PC-3 (cell line): ENCODE measurements around the gene STUB1. TPM values are rescaled to one million over a fixed set of nuclear protein-coding genes. Genes with fewer than 3 reads are reported as not detected.

Source experiments
- ATAC-seq: fragments of 200-7000 bp; cut with Tn5 transposase; 2 replicates; pipeline ENCODE4 v1.9.1; 2020; ENCODE audit warnings: mild to moderate bottlenecking, moderate library complexity
- BruUV-seq: library from RNA; stranded (reverse); fragments of 400-500 nt; replicated peaks from 2 replicates; lab custom pipeline; 2021; lab: Mats Ljungman, UMichigan
- CTCF ChIA-PET: fragments of 300-600 bp; sonication (Branson Sonifier 250); formaldehyde crosslinking; loops from one replicate; lab custom pipeline; 2022; ENCODE audit warnings: antibody characterized with exemption; lab: Charles Lee
- POLR2A ChIA-PET: fragments of 300-600 bp; sonication (Branson Sonifier 250); formaldehyde crosslinking; loops from one replicate; lab custom pipeline; 2022; ENCODE audit warnings: antibody characterized with exemption; ENCODE audit not compliant: unreplicated experiment; lab: Charles Lee
- DNase-seq: peaks from one replicate; pipeline ENCODE4 v3.0.0-alpha.2; 2015
- H2AFZ ChIP-seq: fragments of 300-600 bp; sonication (generic); 2 replicates; pipeline ENCODE4 v1.6.0; 2016; ENCODE audit warnings: antibody characterized with exemption, low read length
- H3F3A ChIP-seq: fragments of 300-600 bp; sonication (generic); one replicate; pipeline ENCODE4 v1.6.0; 2017; ENCODE audit warnings: antibody characterized with exemption, low read length, control low read depth, mild to moderate bottlenecking; ENCODE audit not compliant: unreplicated experiment
- H3K27ac ChIP-seq: fragments of 300-600 bp; sonication (generic); 2 replicates; pipeline ENCODE4 v1.5.1; 2016; ENCODE audit warnings: mild to moderate bottlenecking, low read length
- H3K27me3 ChIP-seq: fragments of 300-600 bp; sonication (generic); 2 replicates; pipeline ENCODE4 v1.6.1; 2016; ENCODE audit warnings: low read length, mixed read lengths
- H3K36me3 ChIP-seq: fragments of 300-600 bp; sonication (generic); 2 replicates; pipeline ENCODE4 v1.6.1; 2016; ENCODE audit warnings: low read depth, mixed run types, low read length, mixed read lengths
- H3K4me1 ChIP-seq: fragments of 300-600 bp; sonication (generic); 2 replicates; pipeline ENCODE4 v1.5.1; 2016; ENCODE audit warnings: low read length; ENCODE audit not compliant: insufficient read depth
- H3K4me2 ChIP-seq: fragments of 300-600 bp; sonication (generic); 2 replicates; pipeline ENCODE4 v1.6.0; 2016; ENCODE audit warnings: low read length
- H3K4me3 ChIP-seq: fragments of 300-600 bp; sonication (generic); 2 replicates; pipeline ENCODE4 v1.5.1; 2016; ENCODE audit warnings: mild to moderate bottlenecking, low read length, mixed read lengths
- H3K79me2 ChIP-seq: fragments of 300-600 bp; sonication (generic); 2 replicates; pipeline ENCODE4 v1.6.1; 2017; ENCODE audit warnings: low read length, mixed read lengths
- H3K9ac ChIP-seq: fragments of 300-600 bp; sonication (generic); 2 replicates; pipeline ENCODE4 v1.6.0; 2016; ENCODE audit warnings: mild to moderate bottlenecking, low read length
- H3K9me2 ChIP-seq: fragments of 300-600 bp; sonication (generic); replicated peaks from 2 replicates; pipeline ENCODE4 v1.6.1; 2016; ENCODE audit warnings: mixed run types, low read length, mixed read lengths
- H3K9me3 ChIP-seq: fragments of 300-600 bp; sonication (generic); 2 replicates; pipeline ENCODE4 v1.6.1; 2016; ENCODE audit warnings: low read length, mixed read lengths
- H4K20me1 ChIP-seq: fragments of 300-600 bp; sonication (generic); 2 replicates; pipeline ENCODE4 v1.6.1; 2016; ENCODE audit warnings: low read length, mixed read lengths
- CTCF ChIP-seq: fragments of 300-600 bp; sonication (generic); conservative IDR thresholded peaks from 2 replicates; pipeline ENCODE4 v1.5.1; 2017; ENCODE audit warnings: antibody characterized with exemption, low read depth, mild to moderate bottlenecking, low read length
- EZH2 ChIP-seq: fragments of 300-600 bp; sonication (generic); IDR thresholded peaks from one replicate; pipeline ENCODE4 v1.6.1; 2017; ENCODE audit warnings: antibody characterized with exemption, mild to moderate bottlenecking, low read length; ENCODE audit not compliant: unreplicated experiment
- EZH2phosphoT487 ChIP-seq: fragments of 300-600 bp; sonication (generic); IDR thresholded peaks from 2 replicates; pipeline ENCODE4 v1.6.1; 2018; ENCODE audit warnings: mild to moderate bottlenecking, antibody characterized with exemption, low read length, borderline replicate concordance
- intact Hi-C: fragments of 100-400 bp; cut with micrococcal nuclease; formaldehyde crosslinking; loops from 2 replicates; pipeline ENCODE4 v1.9.0; 2023
- total RNA-seq: library from RNA; depleted of rRNA; stranded (reverse); fragments of >200 nt; gene quantifications from 2 replicates; pipeline ENCODE4 v1.2.3, GENCODE V29; 2014

Gene STUB1
- total RNA-seq, 1 experiment from 2014 or later = 152 TPM

- no peak overlapping the region for H2AFZ ChIP-seq
- no peak overlapping the region for H3K27ac ChIP-seq
- no peaks in the 10 kb centered on the region for H4K20me1 ChIP-seq
- intact Hi-C loops = no loop called here
- BruUV-seq = no TSS peak
- ATAC-seq (no peak), DNase-seq (no peak)
- H3F3A ChIP-seq = no peaks in the 10 kb centered on the region
- H3K9me2 ChIP-seq = no peaks in the 10 kb centered on the region
- no peaks in the 10 kb centered on the region for H3K27me3 ChIP-seq
- ChIA-PET POLR2A (no interaction called here), CTCF (no interaction called here)
- H3K9me3 ChIP-seq = no peaks in the 10 kb centered on the region
- no peak overlapping the region for H3K4me2 ChIP-seq
- H3K9ac ChIP-seq = no peak overlapping the region
- no peak for TF ChIP-seq CTCF
- no peak for TF ChIP-seq EZH2phosphoT487
- no peak for TF ChIP-seq EZH2
- peaks cover 41% of the 10 kb centered on the region for H3K79me2 ChIP-seq
- H3K36me3 ChIP-seq = no peaks in the 10 kb centered on the region
- H3K4me3 ChIP-seq = no peak overlapping the region
- H3K4me1 ChIP-seq = peaks cover 42% of the 10 kb centered on the region
Measured at GRCh38 chr16:647173-647902, 32.9 kb upstream of the STUB1 start.

GRCh38 chr16:648071-648780 is 32.0 kb upstream of the STUB1 start:
- no peak overlapping the region for H2AFZ ChIP-seq
- peaks cover 32% of the 10 kb centered on the region for H3K79me2 ChIP-seq
- ChIA-PET CTCF (no interaction called here), POLR2A (no interaction called here)
- H4K20me1 ChIP-seq = no peaks in the 10 kb centered on the region
- no peak overlapping the region for H3K27ac ChIP-seq
- no peaks in the 10 kb centered on the region for H3K9me2 ChIP-seq
- H3K4me1 ChIP-seq = peaks cover 35% of the 10 kb centered on the region
- no peaks in the 10 kb centered on the region for H3K9me3 ChIP-seq
- H3F3A ChIP-seq = no peaks in the 10 kb centered on the region
- TSS peak; percentile 78 for BruUV-seq
- peak overlapping the region; percentile 83 for H3K9ac ChIP-seq
- H3K4me2 ChIP-seq = peak overlapping the region; percentile 81; the same call in 1 of the 2 replicates
- ATAC-seq = no peak
- DNase-seq = no peak
- intact Hi-C loops = no loop called here
- no peaks in the 10 kb centered on the region for H3K36me3 ChIP-seq
- no peaks in the 10 kb centered on the region for H3K27me3 ChIP-seq
- TF ChIP-seq CTCF (peak; percentile 41; the same call in 1 of the 2 replicates), EZH2phosphoT487 (no peak), EZH2 (no peak)
- H3K4me3 ChIP-seq = peak overlapping the region; percentile 62; the same call in 1 of the 2 replicates
